Caco-2 (cell line): ENCODE data around the gene WDR27. TPM values are rescaled to one million over a fixed set of nuclear protein-coding genes. Genes with fewer than 3 reads are reported as not detected.

Experiments used
- BruUV-seq: library from RNA; stranded (reverse); fragments of 400-500 nt; replicated peaks from 2 replicates; lab custom pipeline; 2021; lab: Mats Ljungman, UMichigan
- CTCF ChIA-PET: fragments of 300-600 bp; sonication (Branson Sonifier 250); formaldehyde crosslinking; loops from one replicate; lab custom pipeline; 2022; ENCODE audit warnings: antibody characterized with exemption; lab: Charles Lee
- POLR2A ChIA-PET: fragments of 300-600 bp; sonication (Branson Sonifier 250); formaldehyde crosslinking; loops from one replicate; lab custom pipeline; 2022; ENCODE audit warnings: antibody characterized with exemption; lab: Charles Lee
- DNase-seq, 2 experiments: peaks; one replicate each; pipeline versions ENCODE4 v3.0.0 to v3.0.0-alpha.2; 2020 to 2022
- H3K27me3 ChIP-seq: replicated peaks from 2 replicates; pipeline ENCODE4 v1.6.0; 2011; ENCODE audit warnings: low read length; ENCODE audit not compliant: control insufficient read depth, insufficient read depth
- H3K36me3 ChIP-seq: 2 replicates; pipeline ENCODE4 v1.5.1; 2011; ENCODE audit warnings: low read length; ENCODE audit not compliant: control insufficient read depth, insufficient read depth
- H3K4me1 ChIP-seq: fragments of 250-450 bp; sonication (Bioruptor Pico); 2 replicates; pipeline ENCODE4 v1.5.1; 2020; ENCODE audit warnings: mild to moderate bottlenecking
- H3K4me3 ChIP-seq: 2 replicates; pipeline ENCODE4 v1.5.1; 2011; ENCODE audit warnings: low read depth, mild to moderate bottlenecking, control low read depth, low read length
- H3K9me3 ChIP-seq: fragments of 250-450 bp; sonication (Bioruptor Pico); 2 replicates; pipeline ENCODE4 v1.5.1; 2020; ENCODE audit warnings: mild to moderate bottlenecking, moderate library complexity
- H3K27ac Mint-ChIP-seq: one replicate; pipeline ENCODE4 v1.8.0; 2022; ENCODE audit warnings: mixed read lengths; ENCODE audit not compliant: unreplicated experiment
- H3K27me3 Mint-ChIP-seq: one replicate; pipeline ENCODE4 v1.8.0; 2022; ENCODE audit warnings: mixed read lengths; ENCODE audit not compliant: insufficient read depth, unreplicated experiment
- H3K36me3 Mint-ChIP-seq: one replicate; pipeline ENCODE4 v1.8.0; 2022; ENCODE audit warnings: mild to moderate bottlenecking, mixed read lengths; ENCODE audit not compliant: insufficient read depth, unreplicated experiment
- H3K4me1 Mint-ChIP-seq: one replicate; pipeline ENCODE4 v1.8.0; 2022; ENCODE audit warnings: low read depth, mixed read lengths; ENCODE audit not compliant: unreplicated experiment
- H3K4me3 Mint-ChIP-seq: one replicate; pipeline ENCODE4 v1.8.0; 2022; ENCODE audit warnings: mild to moderate bottlenecking, moderate library complexity, mixed read lengths; ENCODE audit not compliant: unreplicated experiment
- H3K9me3 Mint-ChIP-seq: one replicate; pipeline ENCODE4 v1.8.0; 2022; ENCODE audit warnings: mixed read lengths; ENCODE audit not compliant: unreplicated experiment
- CTCF ChIP-seq, 2 experiments: fragments of 200-600 bp in 1 of 2; IDR thresholded peaks; 1 replicate in 1 of 2; 2 replicates in 1 of 2; pipeline versions ENCODE4 v1.5.1 to v1.8.0; 2011 to 2022; ENCODE audit warnings: antibody characterized with exemption in 1 of 2, control low read depth in 1 of 2, inconsistent platforms in 1 of 2, low read depth in 1 of 2, low read length in 1 of 2, mild to moderate bottlenecking in 1 of 2, moderate library complexity in 1 of 2; ENCODE audit not compliant: insufficient read depth in 1 of 2, severe bottlenecking in 1 of 2, unreplicated experiment in 1 of 2
- intact Hi-C: fragments of 100-400 bp; cut with micrococcal nuclease; formaldehyde crosslinking; loops from one replicate; pipeline ENCODE4 v1.10.0; 2022; ENCODE audit not compliant: unreplicated experiment
- total RNA-seq: library from RNA; stranded (reverse); gene quantifications from 2 replicates; pipeline ENCODE4 v1.2.3, GENCODE V29; 2022

Gene WDR27
- total RNA-seq, 1 experiment from 2014 or later: 62.9 TPM

- H3K9me3 Mint-ChIP-seq: no peaks in the 10 kb centered on the region
- H3K4me3 Mint-ChIP-seq: no peak overlapping the region
- no peaks in the 10 kb centered on the region for H3K27me3 ChIP-seq
- BruUV-seq: no TSS peak
- H3K4me3 ChIP-seq: no peak overlapping the region
- H3K27me3 Mint-ChIP-seq: no peaks in the 10 kb centered on the region
- POLR2A ChIA-PET: no interaction called here
- H3K4me1 Mint-ChIP-seq: no peaks in the 10 kb centered on the region
- intact Hi-C loops: no loop called here
- no peaks in the 10 kb centered on the region for H3K9me3 ChIP-seq
- no peak overlapping the region for H3K27ac Mint-ChIP-seq
- no peak for DNase-seq
- no peaks in the 10 kb centered on the region for H3K4me1 ChIP-seq
- CTCF ChIA-PET: no interaction called here
- no peaks in the 10 kb centered on the region for H3K36me3 ChIP-seq
- no peak for TF ChIP-seq CTCF (IDR thresholded peaks at IDR 0.05; ENCODE audit: insufficient read depth in 1 of 2, low read depth in 1 of 2, low read length in 1 of 2, severe bottlenecking in 1 of 2, unreplicated experiment in 1 of 2)
- H3K36me3 Mint-ChIP-seq: no peaks in the 10 kb centered on the region
Observed at GRCh38 chr6:169500688-169501087, 201.1 kb downstream of the WDR27 start.

DNA sequence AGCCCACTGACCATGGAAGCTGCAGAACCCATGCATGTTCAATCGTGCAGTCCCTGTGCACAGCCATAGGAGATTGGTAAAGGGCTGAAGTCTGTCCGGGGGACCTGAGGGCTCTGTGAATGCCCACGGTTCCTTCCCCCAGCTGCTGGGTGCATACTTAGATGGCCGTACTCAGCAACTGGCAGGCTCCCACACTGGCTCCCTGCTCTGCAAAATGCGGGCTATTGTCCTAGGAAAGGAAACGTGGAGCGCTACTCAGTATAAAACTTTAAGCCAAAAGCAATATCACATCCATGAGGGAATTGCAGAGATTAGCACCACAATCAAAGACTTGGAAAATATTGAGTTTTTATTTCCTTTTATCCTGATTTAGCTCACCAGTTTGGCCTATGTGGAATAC lies 202.0 kb downstream of the WDR27 start:
- Histone ChIP-seq H3K27me3 (no peaks in the 10 kb centered on the region), H3K4me1 (no peaks in the 10 kb centered on the region), H3K4me3 (no peak overlapping the region), H3K36me3 (no peaks in the 10 kb centered on the region), H3K9me3 (no peaks in the 10 kb centered on the region)
- BruUV-seq: no TSS peak
- TF ChIP-seq CTCF (IDR thresholded peaks at IDR 0.05; ENCODE audit: insufficient read depth in 1 of 2, low read depth in 1 of 2, low read length in 1 of 2, severe bottlenecking in 1 of 2, unreplicated experiment in 1 of 2): no peak
- Mint-ChIP-seq H3K36me3 (no peaks in the 10 kb centered on the region), H3K4me3 (no peak overlapping the region), H3K27me3 (no peaks in the 10 kb centered on the region), H3K4me1 (no peaks in the 10 kb centered on the region), H3K9me3 (no peaks in the 10 kb centered on the region), H3K27ac (no peak overlapping the region)
- intact Hi-C loops: no loop called here
- DNase-seq: no peak
- ChIA-PET POLR2A (no interaction called here), CTCF (no interaction called here)

DNA sequence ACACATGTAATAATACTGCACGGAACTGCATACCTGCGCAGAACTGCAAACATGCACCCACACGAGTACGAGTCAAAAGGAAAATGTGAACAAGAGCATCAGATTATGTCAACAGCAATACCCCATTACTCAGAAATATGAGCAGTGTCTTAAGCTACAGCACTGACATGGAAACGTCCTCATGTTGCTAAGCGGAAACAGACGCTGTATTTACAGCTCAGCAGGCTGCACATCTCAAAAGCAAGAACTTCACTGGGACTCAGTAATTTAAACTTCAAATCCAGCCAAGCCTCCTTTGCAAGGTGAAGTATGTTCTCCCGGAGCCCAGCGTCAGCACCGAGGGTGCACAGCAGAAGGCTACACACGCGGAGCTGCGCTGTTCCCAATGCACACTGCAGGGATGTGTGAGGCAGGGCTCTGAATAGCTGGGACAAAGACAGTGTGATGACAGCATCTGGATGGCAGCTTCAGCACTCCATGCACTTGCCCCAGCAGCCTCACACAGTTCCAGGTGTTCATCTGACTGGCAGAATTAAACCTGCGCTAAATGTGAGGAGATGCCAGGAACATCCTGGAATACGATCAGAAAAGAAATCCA lies 202.8 kb downstream of the WDR27 start:
- no peaks in the 10 kb centered on the region for H3K4me1 Mint-ChIP-seq
- H3K36me3 Mint-ChIP-seq: no peaks in the 10 kb centered on the region
- ChIA-PET POLR2A (no interaction called here), CTCF (no interaction called here)
- no peaks in the 10 kb centered on the region for H3K27me3 ChIP-seq
- no peaks in the 10 kb centered on the region for H3K4me1 ChIP-seq
- H3K9me3 Mint-ChIP-seq: no peaks in the 10 kb centered on the region
- no TSS peak for BruUV-seq
- intact Hi-C loops: no loop called here
- H3K36me3 ChIP-seq: no peaks in the 10 kb centered on the region
- no peak for DNase-seq
- no peaks in the 10 kb centered on the region for H3K9me3 ChIP-seq
- no peak for TF ChIP-seq CTCF (IDR thresholded peaks at IDR 0.05; ENCODE audit: insufficient read depth in 1 of 2, low read depth in 1 of 2, low read length in 1 of 2, severe bottlenecking in 1 of 2, unreplicated experiment in 1 of 2)
- no peaks in the 10 kb centered on the region for H3K27me3 Mint-ChIP-seq
- H3K4me3 Mint-ChIP-seq: no peak overlapping the region
- H3K4me3 ChIP-seq: no peak overlapping the region
- no peak overlapping the region for H3K27ac Mint-ChIP-seq
